NCI-H526 treated with DMSO at 0.1 percent for 48 hours (cell line): ENCODE measurements around the gene SMPD2.

Source experiments
- DNase-seq: peaks from one replicate; lab custom pipeline; 2025; lab: John Stamatoyannopoulos, UW

The SMPD2 gene

GRCh38 chr6:109446541-109446940 is 6.0 kb downstream of the SMPD2 start:
- no peak for DNase-seq

- no peak for DNase-seq
These were observed 6.6 kb downstream of the SMPD2 start for GRCh38 chr6:109447087-109447486.

GRCh38 chr6:109447878-109448555 is 7.5 kb downstream of the SMPD2 start:
- DNase-seq, result no peak

GRCh38 chr6:109448615-109449014 is 8.1 kb downstream of the SMPD2 start:
- no peak for DNase-seq

- no peak for DNase-seq
These were observed 8.7 kb downstream of the SMPD2 start for GRCh38 chr6:109449064-109449794.

- no peak for DNase-seq
These were observed 9.5 kb downstream of the SMPD2 start for GRCh38 chr6:109449795-109450673.

GRCh38 chr6:109450801-109451200 is 10.3 kb downstream of the SMPD2 start:
- no peak for DNase-seq

GRCh38 chr6:109451376-109451775 is 10.9 kb downstream of the SMPD2 start:
- DNase-seq, result no peak

GRCh38 chr6:109452181-109452580 is 11.7 kb downstream of the SMPD2 start:
- no peak for DNase-seq

GRCh38 chr6:109453156-109453555 is 12.6 kb downstream of the SMPD2 start:
- DNase-seq, result no peak

GRCh38 chr6:109453594-109454495 is 13.3 kb downstream of the SMPD2 start:
- DNase-seq, result no peak

- DNase-seq, result no peak
These were observed 14.2 kb downstream of the SMPD2 start for GRCh38 chr6:109454496-109455436.

GRCh38 chr6:109455437-109456110 is 15.1 kb downstream of the SMPD2 start, which contains the start of gene MICAL1:
Gene MICAL1, minus strand, starts transcription at chr6:109455772. Its CDS starts 1,576 bp downstream, at chr6:109454196.
- no peak for DNase-seq

GRCh38 chr6:109456111-109456583 is 15.6 kb downstream of the SMPD2 start:
- no peak for DNase-seq

GRCh38 chr6:109456710-109457561 is 16.4 kb downstream of the SMPD2 start:
- DNase-seq, result no peak

GRCh38 chr6:109457562-109457996 is 17.1 kb downstream of the SMPD2 start:
- DNase-seq, result no peak

GRCh38 chr6:109458774-109459531 is 18.4 kb downstream of the SMPD2 start:
- no peak for DNase-seq
